HuH-7.5 (cell line): ENCODE results near the gene OXNAD1.

Experiments
- DNase-seq: peaks from one replicate; pipeline ENCODE4 v3.0.0; 2011; ENCODE audit warnings: low spot score

OXNAD1 gene

GRCh38 chr3:16279010-16279801 is 14.2 kb downstream of the OXNAD1 start:
- DNase-seq: no peak

GRCh38 chr3:16280671-16281070 is 15.7 kb downstream of the OXNAD1 start:
- no peak for DNase-seq

GRCh38 chr3:16284633-16285032 is 19.6 kb downstream of the OXNAD1 start:
- no peak for DNase-seq

- DNase-seq: no peak
These were observed 21.1 kb downstream of the OXNAD1 start for GRCh38 chr3:16286161-16286560.

GRCh38 chr3:16286751-16287543 is 21.9 kb downstream of the OXNAD1 start:
- DNase-seq: no peak

GRCh38 chr3:16288664-16289063 is 23.7 kb downstream of the OXNAD1 start:
- no peak for DNase-seq

- no peak for DNase-seq
These were observed 24.3 kb downstream of the OXNAD1 start for GRCh38 chr3:16289144-16289889.

- DNase-seq: peak; percentile 20
These were observed 25.2 kb downstream of the OXNAD1 start for GRCh38 chr3:16290007-16290826.

- no peak for DNase-seq
These were observed 25.8 kb downstream of the OXNAD1 start for GRCh38 chr3:16290827-16291196.

GRCh38 chr3:16294844-16295243 is 29.8 kb downstream of the OXNAD1 start:
- no peak for DNase-seq

GRCh38 chr3:16295298-16295890 is 30.4 kb downstream of the OXNAD1 start:
- DNase-seq: no peak

GRCh38 chr3:16297997-16298885 is 33.2 kb downstream of the OXNAD1 start:
- DNase-seq: no peak

GRCh38 chr3:16298891-16299290 is 33.9 kb downstream of the OXNAD1 start:
- DNase-seq: no peak

GRCh38 chr3:16299746-16300145 is 34.7 kb downstream of the OXNAD1 start:
- no peak for DNase-seq

GRCh38 chr3:16300307-16300706 is 35.3 kb downstream of the OXNAD1 start:
- no peak for DNase-seq

- DNase-seq: no peak
These were observed 35.9 kb downstream of the OXNAD1 start for GRCh38 chr3:16300881-16301359.

- no peak for DNase-seq
These were observed 36.5 kb downstream of the OXNAD1 start for GRCh38 chr3:16301507-16301906.

- DNase-seq: no peak
These were observed 37.1 kb downstream of the OXNAD1 start for GRCh38 chr3:16302082-16302631.

GRCh38 chr3:16303037-16303575 is 38.1 kb downstream of the OXNAD1 start:
- no peak for DNase-seq
